Tibial nerve (tissue), 4 donors: Measurements from ENCODE around the gene AGO3.

ENCODE experiments used
- CTCF ChIP-seq, 5 experiments: fragments of 200-600 bp in 3 of 5; fragments of 450-650 bp in 2 of 5; sonication (generic) in 3 of 5; IDR thresholded peaks; one replicate each; pipeline ENCODE4 v1.5.1; 2016 to 2019; ENCODE audit warnings: antibody characterized with exemption in 5 of 5, mild to moderate bottlenecking in 3 of 5, moderate library complexity in 2 of 5
- EP300 ChIP-seq, 2 donors: sonication (generic); formaldehyde crosslinking; IDR thresholded peaks; one replicate each; pipeline ENCODE4 v1.6.1; 2017; ENCODE audit warnings: antibody characterized with exemption in 2 of 2, mild to moderate bottlenecking in 1 of 2
- POLR2A ChIP-seq, 2 donors: fragments of 450-650 bp; IDR thresholded peaks; one replicate each; pipeline ENCODE4 v1.6.1; 2017; ENCODE audit warnings: antibody characterized with exemption in 2 of 2, mild to moderate bottlenecking in 2 of 2, moderate library complexity in 2 of 2

DNA sequence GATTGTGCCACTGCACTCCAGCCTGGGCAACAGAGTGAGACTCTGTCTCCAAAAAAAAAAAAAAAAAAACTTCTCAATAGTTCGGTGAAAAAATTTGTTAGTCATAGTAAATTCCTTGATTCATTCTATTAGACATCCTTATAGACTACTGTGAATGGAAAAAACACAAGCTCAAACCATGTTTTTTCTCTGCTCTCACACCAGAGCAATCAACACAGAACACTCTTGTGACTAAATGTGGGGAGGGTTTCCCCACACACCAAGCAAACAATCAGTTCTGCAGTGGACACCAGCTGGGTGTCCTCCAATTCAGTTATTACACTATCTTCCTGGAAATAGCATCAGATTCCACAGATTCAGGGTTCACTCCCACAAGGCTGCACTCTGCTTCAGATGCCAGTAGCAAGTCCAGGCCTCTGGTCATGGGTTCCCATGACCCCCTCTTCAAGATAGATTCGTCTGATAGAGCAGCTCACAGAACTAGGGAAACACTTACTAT lies 83.9 kb downstream of the AGO3 start:
- TF ChIP-seq POLR2A (IDR thresholded peaks at IDR 0.05) (no peak), CTCF (IDR thresholded peaks at IDR 0.05) (no peak), EP300 (IDR thresholded peaks at IDR 0.05) (no peak)
